PFSK-1 (cell line): Measurements from ENCODE around the gene PXYLP1.

Experiments
- POLR2AphosphoS5 ChIP-seq: IDR thresholded peaks from 2 replicates; pipeline ENCODE4 v1.6.1; 2012; ENCODE audit warnings: low read depth, mild to moderate bottlenecking, control low read depth, low read length, moderate library complexity
- REST ChIP-seq, 2 experiments: IDR thresholded peaks; 2 replicates each; pipeline versions ENCODE4 v1.6.1 to v1.8.0; 2011 to 2012; ENCODE audit warnings: low read depth in 2 of 2, low read length in 2 of 2, control low read depth in 1 of 2, inconsistent platforms in 1 of 2, mild to moderate bottlenecking in 1 of 2, moderate library complexity in 1 of 2; ENCODE audit not compliant: insufficient read depth in 1 of 2
- SIN3A ChIP-seq: IDR thresholded peaks from 2 replicates; pipeline ENCODE4 v1.6.1; 2012; ENCODE audit warnings: mild to moderate bottlenecking, low read length, moderate library complexity, borderline replicate concordance; ENCODE audit not compliant: insufficient read depth

- TF ChIP-seq REST (IDR thresholded peaks at IDR 0.05; ENCODE audit: insufficient read depth in 1 of 2, low read depth in 2 of 2, low read length in 2 of 2), result no peak
- no peak for TF ChIP-seq POLR2AphosphoS5
- no peak for TF ChIP-seq SIN3A
Measured at GRCh38 chr3:141184430-141184829, 47.2 kb upstream of the PXYLP1 start.
